Hepatocyte (in vitro differentiated cells): ENCODE data around the gene POU3F3.

Experiments used
- CTCF ChIP-seq: fragments of 200-600 bp; sonication (generic); IDR thresholded peaks from 2 replicates; pipeline ENCODE4 v1.5.1; 2016; ENCODE audit warnings: antibody characterized with exemption, mild to moderate bottlenecking; ENCODE audit not compliant: poor library complexity
- EZH2 ChIP-seq: fragments of 200-600 bp; sonication (generic); IDR thresholded peaks from 2 replicates; pipeline ENCODE4 v1.6.1; 2016; ENCODE audit warnings: antibody characterized with exemption, mild to moderate bottlenecking, borderline replicate concordance

GRCh38 chr2:104900608-104901007 lies 46.7 kb downstream of the POU3F3 start:
- TF ChIP-seq EZH2 (no peak), CTCF (no peak)
